Fibroblast of mammary gland (primary cell): Measurements from ENCODE around the gene PROB1.

Experiments
- DNase-seq: peaks from one replicate; pipeline ENCODE4 v3.0.0-alpha.2; 2010; ENCODE audit warnings: low read depth
- H3K4me3 ChIP-seq: 2 replicates; pipeline ENCODE4 v1.5.1; 2011; ENCODE audit warnings: low read depth, mild to moderate bottlenecking, low read length, moderate library complexity; ENCODE audit not compliant: control insufficient read depth
- TF ChIP-seq, protein P1 (sequence below): conservative IDR thresholded peaks from 2 replicates; pipeline ENCODE4 v1.5.1; 2011; ENCODE audit warnings: low read depth, low read length, inconsistent platforms; ENCODE audit not compliant: control insufficient read depth, insufficient read depth

Gene PROB1

DNA sequence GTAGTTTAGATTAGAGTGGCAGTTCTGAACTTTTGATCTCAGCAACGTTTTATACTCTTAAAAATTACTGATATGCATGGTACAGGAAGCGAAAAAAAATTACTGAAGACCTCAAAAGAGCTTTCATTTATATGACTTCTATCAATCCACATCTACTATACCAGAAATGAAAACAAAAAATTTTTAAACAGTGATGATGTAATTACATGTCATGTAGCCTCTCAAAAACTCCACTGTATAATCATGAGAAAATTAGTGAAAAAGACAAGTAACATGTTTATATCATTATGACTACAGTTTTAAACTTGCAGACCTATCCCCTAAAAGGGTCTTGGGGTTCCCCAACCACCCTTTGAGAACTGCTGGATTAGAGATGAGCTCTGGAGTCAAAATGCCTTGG, 35.1 kb upstream of the PROB1 start:
- DNase-seq = no peak
- TF ChIP-seq, protein P1, sequence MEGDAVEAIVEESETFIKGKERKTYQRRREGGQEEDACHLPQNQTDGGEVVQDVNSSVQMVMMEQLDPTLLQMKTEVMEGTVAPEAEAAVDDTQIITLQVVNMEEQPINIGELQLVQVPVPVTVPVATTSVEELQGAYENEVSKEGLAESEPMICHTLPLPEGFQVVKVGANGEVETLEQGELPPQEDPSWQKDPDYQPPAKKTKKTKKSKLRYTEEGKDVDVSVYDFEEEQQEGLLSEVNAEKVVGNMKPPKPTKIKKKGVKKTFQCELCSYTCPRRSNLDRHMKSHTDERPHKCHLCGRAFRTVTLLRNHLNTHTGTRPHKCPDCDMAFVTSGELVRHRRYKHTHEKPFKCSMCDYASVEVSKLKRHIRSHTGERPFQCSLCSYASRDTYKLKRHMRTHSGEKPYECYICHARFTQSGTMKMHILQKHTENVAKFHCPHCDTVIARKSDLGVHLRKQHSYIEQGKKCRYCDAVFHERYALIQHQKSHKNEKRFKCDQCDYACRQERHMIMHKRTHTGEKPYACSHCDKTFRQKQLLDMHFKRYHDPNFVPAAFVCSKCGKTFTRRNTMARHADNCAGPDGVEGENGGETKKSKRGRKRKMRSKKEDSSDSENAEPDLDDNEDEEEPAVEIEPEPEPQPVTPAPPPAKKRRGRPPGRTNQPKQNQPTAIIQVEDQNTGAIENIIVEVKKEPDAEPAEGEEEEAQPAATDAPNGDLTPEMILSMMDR = no peak
- no peak overlapping the region for H3K4me3 ChIP-seq

DNA sequence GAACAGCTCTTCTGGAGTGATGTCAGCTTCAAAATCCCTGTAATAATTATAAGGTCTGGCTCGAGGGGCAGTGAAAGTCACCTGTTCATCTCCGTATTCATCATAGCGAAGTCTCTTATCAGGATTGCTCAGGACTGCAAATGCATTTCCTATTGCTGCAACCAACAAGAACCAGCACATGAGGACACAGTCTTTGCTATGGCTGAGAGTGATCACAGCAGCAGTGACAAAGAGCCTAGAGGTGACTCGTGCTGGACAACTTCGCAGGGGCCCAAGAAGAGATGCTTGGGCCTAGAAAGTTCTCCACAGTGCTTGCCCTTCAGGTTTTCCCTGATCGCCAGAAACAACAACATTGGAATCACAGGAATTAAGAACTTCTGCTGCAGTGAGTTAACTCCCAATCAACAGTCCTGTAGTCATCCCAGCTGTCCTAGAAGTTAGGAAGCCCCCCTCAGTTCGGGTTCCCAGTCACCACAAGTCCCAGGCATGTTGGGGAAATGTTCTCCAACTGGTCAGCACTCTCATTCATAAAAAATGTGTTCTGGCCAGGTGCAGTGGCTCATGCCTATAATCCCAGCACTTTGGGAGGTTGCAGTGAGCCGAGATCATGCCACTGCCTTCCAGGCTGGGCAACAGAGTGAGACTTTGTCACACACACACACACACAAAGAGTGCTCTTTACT, 31.4 kb upstream of the PROB1 start:
- no peak for DNase-seq
- no peak overlapping the region for H3K4me3 ChIP-seq
- TF ChIP-seq, protein P1 = no peak

DNA sequence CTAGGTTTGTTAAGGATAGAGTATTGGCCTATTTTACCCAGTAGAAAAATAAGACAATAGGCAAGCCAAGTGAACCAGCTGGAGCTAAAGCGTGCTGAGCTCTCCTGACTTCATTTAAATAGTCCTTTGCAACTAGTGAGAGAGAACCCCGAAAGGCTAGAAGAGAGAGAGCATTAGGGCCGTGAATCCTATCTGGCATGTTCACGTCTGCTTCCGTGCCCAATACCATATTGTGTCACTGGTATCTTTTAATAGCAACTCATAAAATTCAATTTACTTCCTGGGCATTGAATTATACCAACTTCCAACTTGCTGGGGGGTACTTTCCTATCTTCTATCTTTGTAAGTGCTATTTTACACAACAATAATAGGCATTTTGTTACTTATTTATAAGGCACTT, 30.6 kb upstream of the PROB1 start:
- TF ChIP-seq, protein P1 = no peak
- no peak for DNase-seq
- no peak overlapping the region for H3K4me3 ChIP-seq

DNA sequence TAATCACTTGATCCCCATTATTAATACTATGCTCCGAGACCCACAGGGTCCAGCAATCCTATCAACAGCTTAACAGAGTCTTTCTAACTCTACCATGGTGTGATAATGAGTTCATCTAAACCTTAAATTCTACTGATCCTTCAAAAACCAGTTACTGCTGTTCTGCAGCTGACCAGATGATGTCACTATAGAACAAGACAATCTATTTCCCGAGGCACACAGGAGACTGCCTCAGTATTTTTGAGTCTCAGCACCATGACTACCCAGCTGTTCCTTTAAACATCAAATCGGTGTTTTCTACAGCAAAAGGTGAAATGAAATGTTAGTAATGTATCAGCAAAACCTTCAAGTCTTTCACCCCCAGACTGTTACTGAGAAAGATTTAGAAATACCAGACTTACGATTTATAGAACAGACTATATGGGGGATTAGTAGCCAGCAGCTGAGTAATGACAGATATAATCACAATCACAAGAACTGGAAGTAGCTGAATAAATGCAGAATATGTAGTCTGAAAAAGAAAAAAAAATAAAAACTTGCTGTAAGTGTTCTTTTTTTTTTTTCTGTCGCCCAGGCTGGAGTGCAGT, 27.5 kb upstream of the PROB1 start:
- H3K4me3 ChIP-seq = no peak overlapping the region
- peak; percentile 77 for DNase-seq
- TF ChIP-seq, protein P1 = peak; percentile 94

DNA sequence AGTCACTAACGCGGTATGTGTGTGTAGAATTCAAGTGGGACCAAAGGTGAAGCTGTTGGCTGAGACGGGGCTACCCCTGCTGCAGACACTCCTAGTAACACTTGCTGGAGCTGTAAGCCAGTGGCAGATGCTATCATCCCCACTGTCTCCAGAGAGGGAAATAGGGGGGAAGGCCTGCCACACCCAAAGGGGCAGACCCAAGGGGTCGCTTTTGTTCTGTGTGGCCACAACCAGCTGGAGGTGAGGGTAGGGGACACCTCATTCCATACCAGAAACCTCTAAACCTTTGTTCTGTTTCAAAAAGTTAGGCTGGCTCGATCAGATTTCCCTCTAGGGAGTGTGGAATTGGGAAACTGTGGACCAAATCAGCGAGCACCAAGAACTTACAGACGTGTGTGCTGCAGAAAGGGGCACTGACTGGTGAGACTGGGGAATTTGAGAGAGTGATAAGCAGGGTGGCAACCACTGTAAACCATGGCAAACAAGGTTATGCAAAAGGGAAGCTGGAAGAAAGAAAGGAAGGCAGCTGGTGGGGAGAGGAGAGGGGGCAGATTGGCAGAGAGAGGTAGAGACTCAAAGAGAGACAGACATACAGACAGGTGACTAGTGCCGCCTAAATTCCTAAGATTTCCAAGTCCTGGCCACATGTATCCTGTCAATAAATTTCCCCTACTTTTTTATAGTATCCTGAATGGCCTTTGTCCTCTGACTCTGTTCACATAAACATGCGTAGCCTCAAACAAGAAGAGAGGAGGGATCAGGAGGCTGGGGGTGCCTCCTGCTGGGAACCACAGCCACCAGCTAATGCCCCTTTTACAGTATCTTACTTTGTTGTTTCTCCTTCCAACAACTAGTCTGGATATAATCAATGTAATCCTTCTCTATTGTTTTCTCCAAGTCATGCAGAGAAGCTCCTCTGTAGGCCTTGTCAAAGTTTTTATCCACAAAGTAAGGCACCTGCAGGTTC, 24.6 kb upstream of the PROB1 start:
- TF ChIP-seq, protein P1 = no peak
- no peak overlapping the region for H3K4me3 ChIP-seq
- DNase-seq = no peak

DNA sequence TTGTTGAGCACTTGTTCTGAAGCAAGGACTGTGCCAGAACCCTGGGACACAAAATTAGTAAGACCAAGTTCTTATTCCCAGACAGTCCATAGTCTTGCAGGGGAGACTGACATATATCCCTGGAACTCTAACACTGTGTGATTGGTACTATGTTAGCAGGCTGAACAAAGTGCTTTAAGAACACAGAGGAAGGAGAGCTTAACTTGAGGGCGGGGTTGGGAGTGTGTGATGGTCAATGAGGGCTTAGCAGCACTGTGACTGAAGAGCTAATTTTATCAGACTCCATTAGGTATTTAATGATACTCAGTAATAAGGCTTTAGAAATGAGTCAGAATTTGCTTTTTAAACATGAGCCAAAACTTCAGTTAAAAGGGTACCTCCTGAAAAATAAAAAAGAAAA, 23.9 kb upstream of the PROB1 start:
- H3K4me3 ChIP-seq = no peak overlapping the region
- no peak for DNase-seq
- TF ChIP-seq, protein P1 = no peak
